ENCODE measurements around the gene PMM1. TPM values are rescaled to one million over a fixed set of nuclear protein-coding genes. Genes with fewer than 3 reads are reported as not detected.

Gene PMM1
- total and polyA plus RNA-seq, 2 of the 13 experiments (the other 11 are each of a cell fraction or from before 2014, with no cell fraction given): 17.8 to 95.6 TPM

DNA sequence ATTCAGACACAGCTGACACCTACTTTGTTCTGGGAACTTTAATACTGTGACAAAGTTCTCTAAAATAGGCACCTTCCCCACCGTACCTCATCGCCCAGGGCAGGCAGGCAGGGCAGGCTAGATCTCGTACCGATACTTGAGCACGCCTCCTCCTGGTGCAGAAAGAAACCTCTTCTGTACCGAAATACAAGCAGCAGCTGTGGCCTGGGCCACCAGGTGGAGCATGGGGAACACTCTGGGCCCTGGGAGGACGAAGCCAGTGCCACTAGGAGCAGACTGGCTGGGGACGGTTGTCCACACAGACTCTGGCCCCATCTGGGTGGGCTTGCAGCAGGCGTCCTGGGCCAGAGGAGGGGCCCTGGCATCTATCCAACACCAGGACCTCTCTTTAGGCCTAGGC lies 12.8 kb downstream of the PMM1 start (continued):
- TF ChIP-seq BRCA1 (CRISPR knock-in tag; IDR thresholded peaks at IDR 0.05) (0 out of 2 replicates have a peak, but pooled peaks have one; percentile 41), GABPB1 (CRISPR knock-in tag; IDR thresholded peaks at IDR 0.05) (peak; percentile 33), ZFP36L2 (CRISPR knock-in tag; IDR thresholded peaks at IDR 0.05) (no peak), ZC3H13 (CRISPR knock-in tag; IDR thresholded peaks at IDR 0.05) (no peak), NBN (conservative IDR thresholded peaks at IDR 0.05) (no peak), SMC3 (IDR thresholded peaks at IDR 0.05; ENCODE audit: low read length) (peak; percentile 98), ZNF543 (CRISPR knock-in tag; IDR thresholded peaks at IDR 0.05) (no peak), TEAD3 (CRISPR knock-in tag; optimal IDR thresholded peaks at IDR 0.05; ENCODE audit: borderline replicate concordance) (peak; percentile 34), MAF1 (CRISPR knock-in tag; IDR thresholded peaks at IDR 0.05; ENCODE audit: borderline replicate concordance) (0 out of 2 replicates have a peak, but pooled peaks have one; percentile 32), ETV6 (CRISPR knock-in tag; conservative IDR thresholded peaks at IDR 0.05) (no peak), ZNF12 (CRISPR knock-in tag; IDR thresholded peaks at IDR 0.05) (no peak), CBX5 (CRISPR knock-in tag; IDR thresholded peaks at IDR 0.05; ENCODE audit: borderline replicate concordance) (peak; percentile 49; the same call in 1 of the 2 replicates), ZNF564 (CRISPR knock-in tag; IDR thresholded peaks at IDR 0.05) (no peak), KMT2A (CRISPR knock-in tag; IDR thresholded peaks at IDR 0.05) (no peak), TBP (CRISPR knock-in tag; IDR thresholded peaks at IDR 0.05) (no peak), ZBTB42 (CRISPR knock-in tag; IDR thresholded peaks at IDR 0.05) (no peak), ZMAT3 (CRISPR knock-in tag; conservative IDR thresholded peaks at IDR 0.05) (0 out of 2 replicates have a peak, but pooled peaks have one; percentile 55), ELF3 (CRISPR knock-in tag; IDR thresholded peaks at IDR 0.05) (0 out of 2 replicates have a peak, but pooled peaks have one; percentile 25), BCL6 (CRISPR knock-in tag; IDR thresholded peaks at IDR 0.05) (0 out of 2 replicates have a peak, but pooled peaks have one; percentile 27), MIER3 (CRISPR knock-in tag; IDR thresholded peaks at IDR 0.05; ENCODE audit: borderline replicate concordance) (peak; percentile 68; the same call in 1 of the 2 replicates), ZNF768 (CRISPR knock-in tag; IDR thresholded peaks at IDR 0.05) (peak; percentile 50; the same call in 1 of the 2 replicates), TP53 (CRISPR knock-in tag; conservative IDR thresholded peaks at IDR 0.05) (no peak), ZFP1 (CRISPR knock-in tag; IDR thresholded peaks at IDR 0.05) (no peak), ZNF619 (CRISPR knock-in tag; IDR thresholded peaks at IDR 0.05) (no peak), ZNF607 (CRISPR knock-in tag; IDR thresholded peaks at IDR 0.05; ENCODE audit: borderline replicate concordance) (no peak), ZNF432 (CRISPR knock-in tag; IDR thresholded peaks at IDR 0.05; ENCODE audit: borderline replicate concordance) (no peak), TARDBP (CRISPR knock-in tag; IDR thresholded peaks at IDR 0.05) (peak; percentile 72), NR2F6 (IDR thresholded peaks at IDR 0.05) (no peak), NR2F6 (CRISPR knock-in tag; IDR thresholded peaks at IDR 0.05) (peak; percentile 54; the same call in 1 of the 2 replicates), ZNF263 (CRISPR knock-in tag; IDR thresholded peaks at IDR 0.05) (peak; percentile 88), JARID2 (CRISPR knock-in tag; IDR thresholded peaks at IDR 0.05; ENCODE audit: insufficient replicate concordance) (no peak)
- TF ChIP-seq, protein P1, sequence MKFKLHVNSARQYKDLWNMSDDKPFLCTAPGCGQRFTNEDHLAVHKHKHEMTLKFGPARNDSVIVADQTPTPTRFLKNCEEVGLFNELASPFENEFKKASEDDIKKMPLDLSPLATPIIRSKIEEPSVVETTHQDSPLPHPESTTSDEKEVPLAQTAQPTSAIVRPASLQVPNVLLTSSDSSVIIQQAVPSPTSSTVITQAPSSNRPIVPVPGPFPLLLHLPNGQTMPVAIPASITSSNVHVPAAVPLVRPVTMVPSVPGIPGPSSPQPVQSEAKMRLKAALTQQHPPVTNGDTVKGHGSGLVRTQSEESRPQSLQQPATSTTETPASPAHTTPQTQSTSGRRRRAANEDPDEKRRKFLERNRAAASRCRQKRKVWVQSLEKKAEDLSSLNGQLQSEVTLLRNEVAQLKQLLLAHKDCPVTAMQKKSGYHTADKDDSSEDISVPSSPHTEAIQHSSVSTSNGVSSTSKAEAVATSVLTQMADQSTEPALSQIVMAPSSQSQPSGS (CRISPR knock-in tag; IDR thresholded peaks at IDR 0.05): peak; percentile 65; the same call in 1 of the 2 replicates
- TF ChIP-seq, protein P2, sequence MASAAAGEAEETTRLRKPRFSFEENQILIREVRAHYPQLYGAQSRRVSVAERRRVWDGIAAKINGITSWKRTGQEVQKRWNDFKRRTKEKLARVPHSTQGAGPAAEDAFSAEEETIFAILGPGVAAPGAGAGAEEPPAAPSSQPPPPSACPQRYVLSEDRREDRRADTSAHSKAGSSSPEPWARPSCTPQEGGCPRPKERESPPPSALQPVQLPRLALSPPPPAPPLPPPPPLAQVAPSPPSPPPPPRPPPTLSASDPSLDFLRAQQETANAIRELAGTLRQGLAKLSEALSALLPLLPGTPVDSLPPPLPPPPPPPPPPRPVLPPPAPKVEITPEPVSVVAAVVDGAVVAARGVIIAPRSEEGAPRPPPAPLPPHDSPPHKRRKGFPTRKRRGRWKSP (CRISPR knock-in tag; IDR thresholded peaks at IDR 0.05): no peak
- TF ChIP-seq, protein P3, sequence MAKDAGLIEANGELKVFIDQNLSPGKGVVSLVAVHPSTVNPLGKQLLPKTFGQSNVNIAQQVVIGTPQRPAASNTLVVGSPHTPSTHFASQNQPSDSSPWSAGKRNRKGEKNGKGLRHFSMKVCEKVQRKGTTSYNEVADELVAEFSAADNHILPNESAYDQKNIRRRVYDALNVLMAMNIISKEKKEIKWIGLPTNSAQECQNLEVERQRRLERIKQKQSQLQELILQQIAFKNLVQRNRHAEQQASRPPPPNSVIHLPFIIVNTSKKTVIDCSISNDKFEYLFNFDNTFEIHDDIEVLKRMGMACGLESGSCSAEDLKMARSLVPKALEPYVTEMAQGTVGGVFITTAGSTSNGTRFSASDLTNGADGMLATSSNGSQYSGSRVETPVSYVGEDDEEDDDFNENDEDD (CRISPR knock-in tag; IDR thresholded peaks at IDR 0.05; ENCODE audit: borderline replicate concordance): no peak

Measured in HepG2 (cell line).